Testis (tissue), 3 donors: ENCODE measurements around the gene HS2ST1. TPM values are rescaled to one million over a fixed set of nuclear protein-coding genes. Genes with fewer than 3 reads are reported as not detected.
"Not testable (repeated sequence)": the region's sequence is repeated elsewhere in the genome, so short reads cannot be mapped to it uniquely, and the experiment has no call there.

Experiments
- DNase-seq: peaks from one replicate; pipeline ENCODE4 v3.0.0-alpha.2; 2019
- H3K27ac ChIP-seq, 2 donors: fragments of 200-600 bp; sonication (generic); one replicate each; pipeline ENCODE4 v1.5.1; 2019
- H3K27me3 ChIP-seq: fragments of 200-600 bp; sonication (generic); one replicate; pipeline ENCODE4 v1.5.1; 2019
- H3K36me3 ChIP-seq: fragments of 200-600 bp; sonication (generic); one replicate; pipeline ENCODE4 v1.5.1; 2017; ENCODE audit warnings: low read depth; ENCODE audit errors: missing control alignments
- H3K4me1 ChIP-seq: fragments of 200-600 bp; sonication (generic); one replicate; pipeline ENCODE4 v1.5.1; 2019
- H3K4me3 ChIP-seq, 2 donors: fragments of 200-600 bp; sonication (generic); one replicate each; pipeline ENCODE4 v1.5.1; 2017 to 2019
- H3K9me3 ChIP-seq: fragments of 200-600 bp; sonication (generic); one replicate; pipeline ENCODE4 v1.5.1; 2017
- POLR2A ChIP-seq: fragments of 450-650 bp; IDR thresholded peaks from one replicate; pipeline ENCODE4 v1.6.1; 2017; ENCODE audit warnings: antibody characterized with exemption, mild to moderate bottlenecking, moderate library complexity
- WGBS, 2 donors: methylation state at CpG; one replicate each; pipeline ENCODE4 v1.1.5; 2018; 5-methylcytosine and 5-hydroxymethylcytosine counted together
- intact Hi-C: fragments of 100-400 bp; cut with DNase I; formaldehyde crosslinking; loops from one replicate; pipeline ENCODE4 v1.15.1; 2023; ENCODE audit warnings: low total_unique reads
- polyA plus RNA-seq: library from polyadenylated mRNA; stranded (reverse); fragments of 350-450 nt; fragmentation: Illumina TruSeq; extraction: RNeasy Lipid Tissue Mini Kit (QIAGEN cat#74804); gene quantifications from one replicate; pipeline ENCODE4 v1.2.3, GENCODE V29; 2014; ENCODE audit warnings: low read depth, low replicate concordance; ENCODE audit not compliant: insufficient read depth
- total RNA-seq, 2 donors: library from RNA; depleted of rRNA; stranded (reverse); fragments of >200 nt; gene quantifications; one replicate each; pipeline ENCODE4 v1.2.3, GENCODE V29; 2016
- TF ChIP-seq, protein P1 (sequence below), 3 experiments: fragments of 450-650 bp in 2 of 3; fragments of 200-600 bp in 1 of 3; sonication (generic) in 1 of 3; IDR thresholded peaks; one replicate each; pipeline ENCODE4 v1.5.1; 2016 to 2019; ENCODE audit warnings: antibody characterized with exemption in 3 of 3, mild to moderate bottlenecking in 2 of 3, moderate library complexity in 1 of 3

Gene HS2ST1
- total and polyA plus RNA-seq, 3 donors from 2014 or later, result 12.8 to 22.4 (median 21.1) TPM

DNA sequence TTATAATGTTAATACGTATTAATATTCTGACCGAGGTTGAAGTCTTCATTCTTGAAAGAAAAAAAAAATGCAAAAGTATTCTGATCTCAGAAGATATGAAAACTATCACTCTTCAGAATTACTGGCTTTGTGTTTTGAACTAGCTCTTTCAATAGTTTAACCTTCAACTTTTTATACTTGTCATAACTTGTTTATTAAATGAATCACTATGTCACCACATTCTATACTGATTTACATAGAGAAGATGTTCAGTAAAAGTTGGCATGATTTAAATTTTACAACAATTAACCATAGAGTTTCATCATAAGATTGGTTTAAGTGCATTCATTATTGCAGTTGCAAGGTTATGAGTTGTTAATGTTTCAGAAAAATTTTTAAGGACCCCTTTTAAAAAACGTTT, 57.3 kb downstream of the HS2ST1 start:
- no peak for TF ChIP-seq POLR2A
- TF ChIP-seq, protein P1, sequence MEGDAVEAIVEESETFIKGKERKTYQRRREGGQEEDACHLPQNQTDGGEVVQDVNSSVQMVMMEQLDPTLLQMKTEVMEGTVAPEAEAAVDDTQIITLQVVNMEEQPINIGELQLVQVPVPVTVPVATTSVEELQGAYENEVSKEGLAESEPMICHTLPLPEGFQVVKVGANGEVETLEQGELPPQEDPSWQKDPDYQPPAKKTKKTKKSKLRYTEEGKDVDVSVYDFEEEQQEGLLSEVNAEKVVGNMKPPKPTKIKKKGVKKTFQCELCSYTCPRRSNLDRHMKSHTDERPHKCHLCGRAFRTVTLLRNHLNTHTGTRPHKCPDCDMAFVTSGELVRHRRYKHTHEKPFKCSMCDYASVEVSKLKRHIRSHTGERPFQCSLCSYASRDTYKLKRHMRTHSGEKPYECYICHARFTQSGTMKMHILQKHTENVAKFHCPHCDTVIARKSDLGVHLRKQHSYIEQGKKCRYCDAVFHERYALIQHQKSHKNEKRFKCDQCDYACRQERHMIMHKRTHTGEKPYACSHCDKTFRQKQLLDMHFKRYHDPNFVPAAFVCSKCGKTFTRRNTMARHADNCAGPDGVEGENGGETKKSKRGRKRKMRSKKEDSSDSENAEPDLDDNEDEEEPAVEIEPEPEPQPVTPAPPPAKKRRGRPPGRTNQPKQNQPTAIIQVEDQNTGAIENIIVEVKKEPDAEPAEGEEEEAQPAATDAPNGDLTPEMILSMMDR (IDR thresholded peaks at IDR 0.05), result no peak
- 44 to 51% methylated on average over 3 of the region's 3 CpGs for WGBS, 2 donors

DNA sequence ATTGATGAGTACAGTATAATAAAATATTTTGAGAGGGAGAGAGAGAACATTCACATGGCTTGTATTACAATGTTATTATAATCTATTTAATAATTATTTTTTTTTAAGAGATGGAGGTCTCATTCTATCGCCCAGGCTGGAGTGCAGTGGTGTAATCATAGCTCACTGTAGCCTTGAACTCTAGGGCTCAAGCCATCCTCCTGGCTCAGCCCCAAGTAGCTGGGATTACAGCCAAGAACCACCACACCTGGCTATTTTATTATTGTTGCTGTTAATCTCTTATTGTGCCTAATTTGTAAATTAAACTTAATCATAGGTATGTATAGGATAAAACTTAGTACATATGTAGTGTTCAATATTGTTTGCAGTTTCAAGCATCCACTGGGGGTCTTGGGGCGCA, 57.8 kb downstream of the HS2ST1 start:
- Histone ChIP-seq H3K9me3 (no peaks in the 10 kb centered on the region), H3K36me3 (no peaks in the 10 kb centered on the region), H3K27me3 (no peaks in the 10 kb centered on the region), H3K4me1 (no peaks in the 10 kb centered on the region), H3K4me3 (no peak overlapping the region), H3K27ac (no peak overlapping the region)
- intact Hi-C loops, result no loop called here
- 65% methylated on average over 2 of the region's 2 CpGs for WGBS, 2 donors
- TF ChIP-seq, protein P1 (IDR thresholded peaks at IDR 0.05), result no peak
- TF ChIP-seq POLR2A, result no peak
- no peak for DNase-seq

More for the DNA sequence above, 57.3 kb downstream of the HS2ST1 start:
- no peak overlapping the region for H3K27ac ChIP-seq
- H3K27me3 ChIP-seq, result no peaks in the 10 kb centered on the region
- H3K4me3 ChIP-seq, result no peak overlapping the region
- no peak for DNase-seq
- H3K36me3 ChIP-seq, result no peaks in the 10 kb centered on the region
- intact Hi-C loops, result no loop called here
- H3K4me1 ChIP-seq, result no peaks in the 10 kb centered on the region
- no peaks in the 10 kb centered on the region for H3K9me3 ChIP-seq

DNA sequence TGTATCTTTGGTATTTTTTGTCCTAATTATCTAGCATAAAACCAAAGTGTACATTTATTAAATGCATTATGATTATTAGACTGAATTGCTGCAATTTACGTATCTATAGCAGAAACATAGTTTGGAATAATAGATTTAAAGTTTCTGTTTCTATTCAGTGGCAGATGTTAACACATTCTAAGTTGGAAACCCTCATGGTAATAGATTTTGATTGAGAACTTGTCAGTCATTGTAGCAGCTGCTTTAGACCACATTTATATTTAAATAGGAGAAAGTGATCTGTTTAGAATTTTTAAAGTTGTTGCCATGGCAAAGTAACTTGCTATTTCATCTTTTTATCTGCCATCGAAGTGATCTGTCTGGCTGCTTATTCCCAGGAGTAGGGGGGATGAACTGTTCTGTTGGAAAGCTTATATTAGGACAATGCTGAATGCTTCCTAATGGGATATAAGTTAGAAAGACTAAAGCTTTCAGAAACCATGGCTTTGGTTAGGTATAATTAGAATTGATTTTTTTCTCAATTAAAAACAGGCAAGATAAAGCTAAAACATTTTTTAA, 61.6 kb downstream of the HS2ST1 start:
- DNase-seq, result no peak
- intact Hi-C loops, result no loop called here
- 47 to 52% methylated on average over 2 of the region's 2 CpGs for WGBS, 2 donors
- no peaks in the 10 kb centered on the region for H3K36me3 ChIP-seq
- no peaks in the 10 kb centered on the region for H3K4me1 ChIP-seq
- H3K9me3 ChIP-seq, result no peaks in the 10 kb centered on the region
- H3K27ac ChIP-seq, result no peak overlapping the region
- no peak overlapping the region for H3K4me3 ChIP-seq
- no peaks in the 10 kb centered on the region for H3K27me3 ChIP-seq
- no peak for TF ChIP-seq POLR2A
- TF ChIP-seq, protein P1 (IDR thresholded peaks at IDR 0.05), result no peak

DNA sequence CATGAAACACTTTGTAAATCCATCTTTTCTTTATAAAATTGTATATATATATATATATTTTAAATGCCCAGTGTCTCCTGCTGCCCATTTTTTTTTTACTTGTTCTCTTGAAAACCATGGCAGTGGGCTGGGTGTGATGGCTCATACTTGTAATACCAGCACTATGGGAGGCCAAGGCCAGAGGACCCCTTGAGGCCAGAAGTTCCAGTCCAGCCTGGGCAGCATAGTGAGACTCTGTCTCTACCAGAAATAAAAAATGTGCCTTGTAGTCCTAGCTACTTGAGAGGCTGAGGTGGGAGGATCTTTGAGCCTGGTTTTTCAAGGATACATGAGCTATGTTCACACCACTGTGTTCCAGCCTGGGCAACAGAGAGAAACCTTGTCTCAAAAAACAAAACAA, 62.2 kb downstream of the HS2ST1 start:
- no peak overlapping the region for H3K27ac ChIP-seq
- no peaks in the 10 kb centered on the region for H3K27me3 ChIP-seq
- no peaks in the 10 kb centered on the region for H3K9me3 ChIP-seq
- H3K4me1 ChIP-seq, result no peaks in the 10 kb centered on the region
- no peak overlapping the region for H3K4me3 ChIP-seq
- TF ChIP-seq, protein P1 (IDR thresholded peaks at IDR 0.05), result no peak
- no peak for TF ChIP-seq POLR2A
- intact Hi-C loops, result no loop called here
- no peak for DNase-seq
- H3K36me3 ChIP-seq, result no peaks in the 10 kb centered on the region

DNA sequence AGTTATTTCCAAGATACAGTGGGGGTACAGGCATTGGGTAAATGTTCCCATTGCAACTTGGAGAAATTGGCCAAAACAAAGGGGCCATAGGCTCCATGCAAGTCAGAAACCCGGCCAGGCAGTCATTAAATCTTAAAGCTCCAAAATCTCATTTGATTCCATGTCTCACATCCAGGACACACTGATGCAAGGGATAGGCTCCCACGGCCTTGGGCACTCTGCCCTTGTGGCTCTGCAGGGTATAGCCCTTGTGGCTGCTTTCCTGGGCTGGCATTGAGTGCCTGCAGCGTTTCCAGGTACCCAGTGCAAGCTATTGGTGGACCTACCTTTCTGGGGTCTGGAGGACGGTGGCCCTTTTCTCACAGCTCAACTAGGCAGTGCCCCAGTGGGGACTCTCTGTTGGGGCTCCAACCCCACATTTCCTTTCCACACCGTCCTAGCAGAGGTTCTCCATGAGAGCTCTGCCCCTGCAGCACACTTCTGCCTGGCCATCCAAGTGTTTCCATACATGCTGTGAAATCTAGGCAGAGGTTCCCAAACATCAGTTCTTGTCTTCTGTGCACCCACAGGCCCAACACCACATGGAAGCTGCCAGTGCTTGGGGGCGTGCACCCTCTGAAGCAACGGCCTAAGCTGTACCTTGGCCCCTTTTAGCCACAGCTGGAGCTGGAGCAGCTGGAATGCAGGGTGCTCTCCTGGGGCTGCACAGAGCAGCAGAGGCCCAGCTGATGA, 67.2 kb downstream of the HS2ST1 start:
- Histone ChIP-seq H3K9me3 (no peaks in the 10 kb centered on the region), H3K4me1 (no peaks in the 10 kb centered on the region), H3K27ac (no peak overlapping the region), H3K36me3 (no peaks in the 10 kb centered on the region), H3K27me3 (no peaks in the 10 kb centered on the region), H3K4me3 (no peak overlapping the region)
- WGBS, 2 donors, result 83 to 84% methylated on average over 3 to 7 of the region's 7 CpGs
- intact Hi-C loops, result no loop called here
- DNase-seq, result no peak
- no peak for TF ChIP-seq POLR2A
- TF ChIP-seq, protein P1 (IDR thresholded peaks at IDR 0.05), result no peak

DNA sequence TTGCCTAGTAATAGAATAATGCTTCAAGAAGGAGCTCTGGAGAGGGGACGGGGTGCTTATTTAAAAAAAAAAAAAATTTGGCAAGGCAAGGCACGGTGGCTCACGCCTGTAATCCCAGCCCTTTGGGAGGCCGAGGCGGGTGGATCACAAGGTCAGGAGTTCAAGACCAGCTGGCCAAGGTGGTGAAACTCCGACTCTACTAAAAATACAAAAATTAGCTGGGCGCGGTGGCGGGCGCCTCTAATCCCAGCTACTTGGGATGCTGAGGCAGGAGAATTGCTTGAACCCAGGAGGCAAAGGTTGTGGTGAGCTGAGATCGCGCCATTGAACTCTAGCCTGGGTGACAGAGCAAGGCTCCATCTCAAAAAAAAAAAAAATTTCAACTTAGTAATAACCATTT, 69.2 kb downstream of the HS2ST1 start:
- H3K4me3 ChIP-seq, H3K27me3 ChIP-seq, H3K9me3 ChIP-seq, intact Hi-C loops, H3K4me1 ChIP-seq, DNase-seq, H3K27ac ChIP-seq, H3K36me3 ChIP-seq: not testable (repeated sequence)
- WGBS, 2 donors, result 89 to 94% methylated on average over 12 of the region's 12 CpGs
